Measurements from ENCODE around the gene THRA.

Gene THRA

GRCh38 chr17:40032322-40033320, 30.1 kb upstream of the THRA start:
- peak overlapping the region in 3 of 11 experiments; percentile 11 to 24 (median 17); a peak in 4 of 22 replicates for H3K9ac ChIP-seq
- H3K4me1 ChIP-seq = peaks cover 5 to 21% (median 11%) of the 10 kb centered on the region in 10 experiments; a peak in 18 of 20 replicates
- no peaks in the 10 kb centered on the region for H3K9me3 ChIP-seq (replicated peaks in 1 of 11)
- H3K27me3 ChIP-seq = no peaks in the 10 kb centered on the region
- peaks cover 87 to 100% (median 98%) of the 10 kb centered on the region in 11 experiments for H3K36me3 ChIP-seq
- H4K20me1 ChIP-seq = peaks cover 0 to 10% (median 0%) of the 10 kb centered on the region in 11 experiments; a peak in 5 of 22 replicates
- H3K4me2 ChIP-seq = no peak overlapping the region
- H3K27ac ChIP-seq = no peak overlapping the region
- H3K4me3 ChIP-seq = no peak overlapping the region
- no peak for TF ChIP-seq Cebpa-rat (IDR thresholded peaks at IDR 0.05)

GRCh38 chr17:40033339-40033738, 29.4 kb upstream of the THRA start:
- H3K9ac ChIP-seq = no peak overlapping the region
- H3K27me3 ChIP-seq = no peaks in the 10 kb centered on the region
- H3K4me1 ChIP-seq = peaks cover 5 to 21% (median 11%) of the 10 kb centered on the region in 10 experiments; a peak in 18 of 20 replicates
- TF ChIP-seq Cebpa-rat (IDR thresholded peaks at IDR 0.05) = no peak
- peaks cover 0 to 10% (median 0%) of the 10 kb centered on the region in 11 experiments; a peak in 5 of 22 replicates for H4K20me1 ChIP-seq
- H3K9me3 ChIP-seq (replicated peaks in 1 of 11) = no peaks in the 10 kb centered on the region
- H3K4me2 ChIP-seq = no peak overlapping the region
- peaks cover 80 to 100% (median 93%) of the 10 kb centered on the region in 11 experiments for H3K36me3 ChIP-seq
- H3K4me3 ChIP-seq = no peak overlapping the region
- no peak overlapping the region for H3K27ac ChIP-seq

DNA sequence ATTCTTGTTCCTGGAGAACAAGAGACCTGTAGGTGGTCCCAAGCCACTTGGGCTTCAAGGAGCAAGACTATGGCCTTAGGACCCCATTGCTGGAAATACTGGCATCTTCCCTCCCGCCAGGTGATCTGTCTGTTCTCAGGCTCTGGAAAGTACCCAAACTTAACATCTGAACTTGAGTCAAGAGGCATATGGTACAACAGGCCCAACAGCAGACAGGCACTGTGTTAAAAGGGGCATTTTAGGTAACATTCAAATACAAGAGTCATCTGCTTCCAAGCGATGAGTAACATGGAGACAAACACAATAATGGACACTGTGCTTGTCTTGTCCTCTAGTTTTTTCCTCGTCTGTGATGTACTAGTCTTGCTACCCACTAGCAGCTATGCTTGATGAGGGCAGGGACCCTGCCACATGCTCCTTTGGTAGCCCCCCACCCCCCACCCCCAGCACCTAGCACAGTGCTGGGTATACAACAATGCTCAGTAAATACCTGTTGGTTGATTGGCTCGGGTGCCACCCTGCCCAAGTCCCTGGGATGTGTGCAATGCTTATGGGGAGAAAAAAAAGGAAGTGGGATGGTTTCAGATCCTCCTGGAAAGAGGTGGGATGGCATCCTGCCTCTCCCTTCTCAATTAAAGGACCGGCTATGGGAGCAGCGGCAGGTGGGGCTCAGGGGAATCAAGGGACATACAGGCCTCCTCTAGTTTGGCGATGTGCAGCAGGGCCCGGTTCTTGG, 28.2 kb upstream of the THRA start:
- Histone ChIP-seq H3K27ac (no peak overlapping the region), H3K9me3 (replicated peaks in 1 of 11) (no peaks in the 10 kb centered on the region), H4K20me1 (peaks cover 0 to 10% (median 0%) of the 10 kb centered on the region in 11 experiments; a peak in 5 of 22 replicates), H3K36me3 (peaks cover 67 to 91% (median 82%) of the 10 kb centered on the region in 11 experiments), H3K4me2 (peak overlapping the region in 1 of 11 experiments; percentile 33; a peak in 2 of 22 replicates), H3K4me3 (no peak overlapping the region), H3K9ac (no peak overlapping the region), H3K27me3 (no peaks in the 10 kb centered on the region), H3K4me1 (peaks cover 5 to 21% (median 11%) of the 10 kb centered on the region in 10 experiments; a peak in 18 of 20 replicates)
- TF ChIP-seq Cebpa-rat (IDR thresholded peaks at IDR 0.05) = no peak

DNA sequence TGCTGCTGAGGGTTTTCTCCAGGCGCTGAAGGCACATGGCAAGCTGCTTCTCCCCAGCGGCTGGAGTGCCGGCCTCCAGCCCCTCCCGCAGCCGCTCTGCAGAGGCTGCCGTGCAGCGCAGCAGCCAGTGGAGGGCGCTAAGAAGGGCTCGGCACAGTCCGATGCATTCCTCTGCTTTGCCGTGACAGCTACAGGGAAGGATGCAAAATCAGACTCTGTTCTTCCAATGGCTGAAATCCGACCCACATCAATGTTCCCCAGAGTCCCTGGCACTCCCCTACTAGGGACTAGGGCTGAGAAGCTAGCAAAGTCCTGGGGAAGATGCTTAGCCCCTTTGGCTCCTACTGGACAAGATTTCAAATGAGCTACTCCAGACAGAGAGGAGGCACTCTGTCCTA, 27.6 kb upstream of the THRA start:
- no peak overlapping the region for H3K9ac ChIP-seq
- peaks cover 5 to 21% (median 11%) of the 10 kb centered on the region in 10 experiments; a peak in 18 of 20 replicates for H3K4me1 ChIP-seq
- peaks cover 62 to 85% (median 76%) of the 10 kb centered on the region in 11 experiments for H3K36me3 ChIP-seq

GRCh38 chr17:40038882-40039513, 23.8 kb upstream of the THRA start:
- Histone ChIP-seq H3K27ac (no peak overlapping the region), H3K9ac (peak overlapping the region in 1 of 11 experiments; percentile 16; a peak in 2 of 22 replicates)
- no peak for TF ChIP-seq Cebpa-rat (IDR thresholded peaks at IDR 0.05)

More for the DNA sequence above, 27.6 kb upstream of the THRA start:
- H3K27ac ChIP-seq = no peak overlapping the region
- H3K27me3 ChIP-seq = no peaks in the 10 kb centered on the region
- H4K20me1 ChIP-seq = peaks cover 0 to 10% (median 0%) of the 10 kb centered on the region in 11 experiments; a peak in 5 of 22 replicates
- no peaks in the 10 kb centered on the region for H3K9me3 ChIP-seq (replicated peaks in 1 of 11)
- no peak overlapping the region for H3K4me3 ChIP-seq
- peak overlapping the region in 1 of 11 experiments; percentile 33; a peak in 2 of 22 replicates for H3K4me2 ChIP-seq
- no peak for TF ChIP-seq Cebpa-rat (IDR thresholded peaks at IDR 0.05)

GRCh38 chr17:40041196-40041595, 21.6 kb upstream of the THRA start:
- Histone ChIP-seq H3K4me2 (peak overlapping the region in 4 of 11 experiments; percentile 9 to 67 (median 58); a peak in 6 of 22 replicates), H3K27me3 (no peaks in the 10 kb centered on the region), H3K9ac (0 out of 22 replicates have a peak overlapping the region, but pooled peaks of 2 of the 11 experiments have one; percentile 11 to 15), H3K36me3 (peaks cover 25 to 72% (median 53%) of the 10 kb centered on the region in 11 experiments), H3K4me3 (no peak overlapping the region), H3K4me1 (peaks cover 0 to 20% (median 3%) of the 10 kb centered on the region in 10 experiments; a peak in 9 of 20 replicates), H4K20me1 (peaks cover 0 to 2% (median 0%) of the 10 kb centered on the region in 11 experiments; a peak in 1 of 22 replicates), H3K9me3 (replicated peaks in 1 of 11) (no peaks in the 10 kb centered on the region), H3K27ac (no peak overlapping the region; a peak in 1 of 22 replicates)
- no peak for TF ChIP-seq Cebpa-rat (IDR thresholded peaks at IDR 0.05)

More at GRCh38 chr17:40038882-40039513, 23.8 kb upstream of the THRA start:
- Histone ChIP-seq H3K4me3 (no peak overlapping the region), H3K36me3 (peaks cover 38 to 77% (median 55%) of the 10 kb centered on the region in 11 experiments), H3K9me3 (replicated peaks in 1 of 11) (no peaks in the 10 kb centered on the region), H3K27me3 (no peaks in the 10 kb centered on the region), H3K4me2 (no peak overlapping the region), H4K20me1 (peaks cover 0 to 7% (median 0%) of the 10 kb centered on the region in 11 experiments; a peak in 5 of 22 replicates), H3K4me1 (peaks cover 0 to 28% (median 7%) of the 10 kb centered on the region in 10 experiments; a peak in 10 of 20 replicates)

DNA sequence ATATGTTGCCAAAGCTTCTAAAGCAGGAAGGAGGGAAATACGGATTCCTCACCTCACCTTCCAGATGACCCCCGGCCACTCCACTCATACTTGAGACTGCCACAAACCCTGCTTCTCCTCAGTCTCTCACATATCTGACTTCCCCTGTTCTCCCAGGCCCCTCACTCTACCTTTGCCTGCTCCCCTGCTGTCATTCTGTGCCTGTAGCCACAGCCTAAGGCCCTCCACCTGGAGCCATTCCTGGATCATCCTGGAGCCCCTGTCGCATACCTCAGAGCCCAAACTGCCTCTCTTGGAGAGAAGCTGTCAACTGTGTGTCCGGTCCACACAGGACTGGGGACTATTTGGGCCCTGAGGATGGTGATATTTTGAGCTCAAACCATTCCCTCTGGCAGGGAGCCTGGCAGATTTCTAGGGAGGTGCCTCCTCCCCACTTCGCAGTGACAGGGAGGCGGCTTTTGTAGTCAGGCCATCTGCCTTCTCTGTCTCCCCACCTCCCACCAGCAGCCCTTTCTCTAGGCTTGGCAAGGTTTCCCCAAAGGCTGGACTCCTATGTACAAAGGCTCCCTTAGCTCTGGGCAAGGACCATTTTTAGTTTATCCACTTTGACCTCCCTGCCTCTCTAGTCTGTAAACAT, 6.3 kb upstream of the THRA start:
- no peaks in the 10 kb centered on the region for H4K20me1 ChIP-seq
- H3K9ac ChIP-seq = no peak overlapping the region
- no peaks in the 10 kb centered on the region for H3K9me3 ChIP-seq (replicated peaks in 1 of 11)
- no peak overlapping the region for H3K27ac ChIP-seq
- no peaks in the 10 kb centered on the region; a peak in 1 of 22 replicates for H3K27me3 ChIP-seq
- H3K36me3 ChIP-seq = peaks cover 16 to 19% (median 17%) of the 10 kb centered on the region in 11 experiments
- H3K4me1 ChIP-seq = peaks cover 20 to 33% (median 23%) of the 10 kb centered on the region in 10 experiments
- TF ChIP-seq Cebpa-rat (IDR thresholded peaks at IDR 0.05) = no peak
- no peak overlapping the region for H3K4me3 ChIP-seq
- H3K4me2 ChIP-seq = no peak overlapping the region

Measured in BLaER1 treated with 17β-estradiol and CSF1 and Interleukin-3, amounts not matched to agents 10 nM and 100 nM (cell line).